ENCODE measurements around the gene VSIG8.

DNA sequence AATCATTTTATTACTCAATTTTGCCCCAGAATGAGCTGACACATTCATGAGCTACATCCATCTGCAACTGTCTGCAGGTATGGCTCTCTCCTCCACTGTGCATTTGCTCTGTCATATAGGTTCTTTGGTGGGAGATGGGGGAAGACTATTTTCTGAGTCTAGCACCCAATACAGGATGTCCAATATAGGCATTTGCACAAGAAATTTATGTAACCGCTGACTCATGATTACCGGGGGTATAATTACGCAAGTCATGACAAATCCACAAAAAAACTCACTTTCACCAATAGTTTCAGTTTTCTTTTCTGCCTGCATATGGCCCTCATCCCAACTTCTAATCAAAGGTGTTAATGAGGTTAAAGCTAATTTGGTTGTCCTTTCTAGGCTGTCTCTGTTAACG lies 17.5 kb upstream of the VSIG8 start:
- no peak for TF ChIP-seq POLR2A (IDR thresholded peaks at IDR 0.05; ENCODE audit: low read depth, low read length)
- 0 out of 2 replicates have a peak, but pooled peaks have one; percentile 5 for TF ChIP-seq SMC3 (IDR thresholded peaks at IDR 0.05; ENCODE audit: low read depth, low read length)
- TF ChIP-seq, protein P1, sequence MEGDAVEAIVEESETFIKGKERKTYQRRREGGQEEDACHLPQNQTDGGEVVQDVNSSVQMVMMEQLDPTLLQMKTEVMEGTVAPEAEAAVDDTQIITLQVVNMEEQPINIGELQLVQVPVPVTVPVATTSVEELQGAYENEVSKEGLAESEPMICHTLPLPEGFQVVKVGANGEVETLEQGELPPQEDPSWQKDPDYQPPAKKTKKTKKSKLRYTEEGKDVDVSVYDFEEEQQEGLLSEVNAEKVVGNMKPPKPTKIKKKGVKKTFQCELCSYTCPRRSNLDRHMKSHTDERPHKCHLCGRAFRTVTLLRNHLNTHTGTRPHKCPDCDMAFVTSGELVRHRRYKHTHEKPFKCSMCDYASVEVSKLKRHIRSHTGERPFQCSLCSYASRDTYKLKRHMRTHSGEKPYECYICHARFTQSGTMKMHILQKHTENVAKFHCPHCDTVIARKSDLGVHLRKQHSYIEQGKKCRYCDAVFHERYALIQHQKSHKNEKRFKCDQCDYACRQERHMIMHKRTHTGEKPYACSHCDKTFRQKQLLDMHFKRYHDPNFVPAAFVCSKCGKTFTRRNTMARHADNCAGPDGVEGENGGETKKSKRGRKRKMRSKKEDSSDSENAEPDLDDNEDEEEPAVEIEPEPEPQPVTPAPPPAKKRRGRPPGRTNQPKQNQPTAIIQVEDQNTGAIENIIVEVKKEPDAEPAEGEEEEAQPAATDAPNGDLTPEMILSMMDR (conservative IDR thresholded peaks at IDR 0.05; ENCODE audit: low read depth, low read length) = no peak
- no peak for TF ChIP-seq RFX5 (IDR thresholded peaks at IDR 0.05; ENCODE audit: low read depth, low read length)
- TF ChIP-seq RAD21 (IDR thresholded peaks at IDR 0.05; ENCODE audit: low read length) = no peak
- TF ChIP-seq MAZ (IDR thresholded peaks at IDR 0.05; ENCODE audit: borderline replicate concordance, low read depth, low read length) = no peak
- TF ChIP-seq BHLHE40 (IDR thresholded peaks at IDR 0.05; ENCODE audit: low read depth, low read length) = no peak
- peak; percentile 97 for TF ChIP-seq CEBPB (IDR thresholded peaks at IDR 0.05; ENCODE audit: low read depth, low read length)
- TF ChIP-seq, protein P2, sequence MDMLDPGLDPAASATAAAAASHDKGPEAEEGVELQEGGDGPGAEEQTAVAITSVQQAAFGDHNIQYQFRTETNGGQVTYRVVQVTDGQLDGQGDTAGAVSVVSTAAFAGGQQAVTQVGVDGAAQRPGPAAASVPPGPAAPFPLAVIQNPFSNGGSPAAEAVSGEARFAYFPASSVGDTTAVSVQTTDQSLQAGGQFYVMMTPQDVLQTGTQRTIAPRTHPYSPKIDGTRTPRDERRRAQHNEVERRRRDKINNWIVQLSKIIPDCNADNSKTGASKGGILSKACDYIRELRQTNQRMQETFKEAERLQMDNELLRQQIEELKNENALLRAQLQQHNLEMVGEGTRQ (IDR thresholded peaks at IDR 0.05; ENCODE audit: low read depth, low read length) = no peak
- TF ChIP-seq MXI1 (IDR thresholded peaks at IDR 0.05; ENCODE audit: borderline replicate concordance, low read depth, low read length) = no peak
- TF ChIP-seq FOS (IDR thresholded peaks at IDR 0.05; ENCODE audit: low read depth, low read length) = peak; percentile 68

Data from IMR-90 (cell line).